Measurements from ENCODE around the gene LDLRAD3. TPM values are rescaled to one million over a fixed set of nuclear protein-coding genes. Genes with fewer than 3 reads are reported as not detected.

Gene LDLRAD3
- total and polyA plus RNA-seq, 2 experiments from 2014 or later, result 6.2 to 9.5 TPM

DNA sequence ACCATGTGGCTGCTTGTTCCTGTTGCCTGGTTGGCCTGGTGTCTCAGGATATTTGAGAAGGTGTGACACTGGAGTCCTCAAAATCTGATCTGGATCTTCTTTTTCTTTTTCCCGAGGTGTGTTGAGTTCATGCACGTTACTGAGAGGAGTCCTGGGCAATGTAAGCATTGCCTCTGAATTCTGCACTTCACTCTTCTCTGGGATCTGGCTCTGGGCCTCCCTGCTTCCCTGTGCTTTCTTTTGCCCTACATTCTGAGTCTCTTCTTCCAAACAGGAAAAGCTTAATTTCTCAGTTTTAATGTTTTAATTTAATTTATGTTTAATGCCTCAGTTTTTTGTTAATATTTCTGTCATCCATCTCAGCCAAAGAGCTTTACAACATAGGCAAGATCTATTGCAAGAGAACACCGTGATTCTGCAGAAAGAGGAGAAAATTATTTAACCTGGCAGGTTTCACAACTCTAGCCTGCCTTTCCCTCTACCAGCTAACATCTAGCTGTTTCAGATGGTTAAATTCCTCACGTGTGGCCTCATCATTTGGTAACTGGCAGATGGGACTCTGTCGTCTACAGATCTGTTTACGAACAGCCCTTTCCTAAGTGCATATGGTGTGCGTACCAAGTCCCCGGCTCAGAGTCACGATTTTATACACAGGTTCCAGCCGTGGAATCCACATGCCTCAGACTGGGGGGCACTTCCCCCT, 24.7 kb downstream of the LDLRAD3 start:
- H3K4me1 ChIP-seq (ENCODE audit: low read depth), result no peaks in the 10 kb centered on the region
- no peaks in the 10 kb centered on the region for H3K9me3 ChIP-seq (ENCODE audit: low read depth)
- H3K27me3 ChIP-seq, result no peaks in the 10 kb centered on the region
- no peaks in the 10 kb centered on the region for H3K36me3 ChIP-seq
- TF ChIP-seq, protein P1, sequence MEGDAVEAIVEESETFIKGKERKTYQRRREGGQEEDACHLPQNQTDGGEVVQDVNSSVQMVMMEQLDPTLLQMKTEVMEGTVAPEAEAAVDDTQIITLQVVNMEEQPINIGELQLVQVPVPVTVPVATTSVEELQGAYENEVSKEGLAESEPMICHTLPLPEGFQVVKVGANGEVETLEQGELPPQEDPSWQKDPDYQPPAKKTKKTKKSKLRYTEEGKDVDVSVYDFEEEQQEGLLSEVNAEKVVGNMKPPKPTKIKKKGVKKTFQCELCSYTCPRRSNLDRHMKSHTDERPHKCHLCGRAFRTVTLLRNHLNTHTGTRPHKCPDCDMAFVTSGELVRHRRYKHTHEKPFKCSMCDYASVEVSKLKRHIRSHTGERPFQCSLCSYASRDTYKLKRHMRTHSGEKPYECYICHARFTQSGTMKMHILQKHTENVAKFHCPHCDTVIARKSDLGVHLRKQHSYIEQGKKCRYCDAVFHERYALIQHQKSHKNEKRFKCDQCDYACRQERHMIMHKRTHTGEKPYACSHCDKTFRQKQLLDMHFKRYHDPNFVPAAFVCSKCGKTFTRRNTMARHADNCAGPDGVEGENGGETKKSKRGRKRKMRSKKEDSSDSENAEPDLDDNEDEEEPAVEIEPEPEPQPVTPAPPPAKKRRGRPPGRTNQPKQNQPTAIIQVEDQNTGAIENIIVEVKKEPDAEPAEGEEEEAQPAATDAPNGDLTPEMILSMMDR (IDR thresholded peaks at IDR 0.05; ENCODE audit: low read depth, low read length), result no peak
- no peak overlapping the region for H3K27ac ChIP-seq
- DNase-seq (ENCODE audit: low read depth in 1 of 2, low spot score in 1 of 2), result no peak
- no peak overlapping the region for H3K4me3 ChIP-seq

- no peak for DNase-seq (ENCODE audit: low read depth in 1 of 2, low spot score in 1 of 2)
- no peak overlapping the region for H3K27ac ChIP-seq
- H3K36me3 ChIP-seq, result no peaks in the 10 kb centered on the region
- TF ChIP-seq, protein P1 (IDR thresholded peaks at IDR 0.05; ENCODE audit: low read depth, low read length), result no peak
- no peak overlapping the region for H3K4me3 ChIP-seq
- H3K9me3 ChIP-seq (ENCODE audit: low read depth), result no peaks in the 10 kb centered on the region
- no peaks in the 10 kb centered on the region for H3K27me3 ChIP-seq
- no peaks in the 10 kb centered on the region for H3K4me1 ChIP-seq (ENCODE audit: low read depth)
Observed at GRCh38 chr11:35969089-35970042, 25.5 kb downstream of the LDLRAD3 start.

- Histone ChIP-seq H3K4me3 (no peak overlapping the region), H3K4me1 (ENCODE audit: low read depth) (no peaks in the 10 kb centered on the region), H3K27me3 (no peaks in the 10 kb centered on the region), H3K36me3 (no peaks in the 10 kb centered on the region), H3K9me3 (ENCODE audit: low read depth) (no peaks in the 10 kb centered on the region), H3K27ac (no peak overlapping the region)
- TF ChIP-seq, protein P1 (IDR thresholded peaks at IDR 0.05; ENCODE audit: low read depth, low read length), result no peak
- DNase-seq (ENCODE audit: low read depth in 1 of 2, low spot score in 1 of 2), result no peak
Observed at GRCh38 chr11:35970445-35970844, 26.6 kb downstream of the LDLRAD3 start.

- TF ChIP-seq, protein P1 (IDR thresholded peaks at IDR 0.05; ENCODE audit: low read depth, low read length), result no peak
- Histone ChIP-seq H3K9me3 (ENCODE audit: low read depth) (no peaks in the 10 kb centered on the region), H3K4me3 (no peak overlapping the region), H3K27me3 (no peaks in the 10 kb centered on the region), H3K27ac (no peak overlapping the region), H3K4me1 (ENCODE audit: low read depth) (no peaks in the 10 kb centered on the region), H3K36me3 (no peaks in the 10 kb centered on the region)
- DNase-seq (ENCODE audit: low read depth in 1 of 2, low spot score in 1 of 2), result no peak
Observed at GRCh38 chr11:35971841-35972422, 28.1 kb downstream of the LDLRAD3 start.

GRCh38 chr11:35974882-35975589, 31.2 kb downstream of the LDLRAD3 start:
- no peak for DNase-seq (ENCODE audit: low read depth in 1 of 2, low spot score in 1 of 2)
- H3K36me3 ChIP-seq, result no peaks in the 10 kb centered on the region

More at GRCh38 chr11:35974882-35975589, 31.2 kb downstream of the LDLRAD3 start:
- no peaks in the 10 kb centered on the region for H3K9me3 ChIP-seq (ENCODE audit: low read depth)
- no peak overlapping the region for H3K27ac ChIP-seq
- no peak overlapping the region for H3K4me3 ChIP-seq
- TF ChIP-seq, protein P1 (IDR thresholded peaks at IDR 0.05; ENCODE audit: low read depth, low read length), result no peak
- H3K27me3 ChIP-seq, result no peaks in the 10 kb centered on the region
- no peaks in the 10 kb centered on the region for H3K4me1 ChIP-seq (ENCODE audit: low read depth)
